Type B pancreatic cell (in vitro differentiated cells): Measurements from ENCODE around the gene COMTD1. TPM values are rescaled to one million over a fixed set of nuclear protein-coding genes. Genes with fewer than 3 reads are reported as not detected.

ENCODE experiments used
- DNase-seq: peaks from one replicate; pipeline ENCODE4 v3.0.0; 2021; ENCODE audit warnings: mixed read lengths; ENCODE audit not compliant: unreplicated experiment; ENCODE audit errors: extremely low spot score
- H3K27ac Mint-ChIP-seq: 2 replicates; pipeline ENCODE4 v1.8.0; 2021; ENCODE audit warnings: mild to moderate bottlenecking, mixed read lengths
- H3K27me3 Mint-ChIP-seq: 2 replicates; pipeline ENCODE4 v1.8.0; 2021; ENCODE audit warnings: mixed read lengths
- H3K36me3 Mint-ChIP-seq: 2 replicates; pipeline ENCODE4 v1.8.0; 2021; ENCODE audit warnings: mixed read lengths
- H3K4me1 Mint-ChIP-seq: one replicate; pipeline ENCODE4 v1.8.0; 2021; ENCODE audit warnings: mixed read lengths; ENCODE audit not compliant: unreplicated experiment
- H3K4me3 Mint-ChIP-seq: 2 replicates; pipeline ENCODE4 v1.8.0; 2021; ENCODE audit warnings: mild to moderate bottlenecking, mixed read lengths
- H3K9me3 Mint-ChIP-seq: 2 replicates; pipeline ENCODE4 v1.8.0; 2021; ENCODE audit warnings: mixed read lengths
- long read RNA-seq: library from polyadenylated mRNA; unstranded; transcript quantifications from one replicate; pipeline ENCODE4 v2.0.0, GENCODE V29; 2020
- total RNA-seq: library from RNA; stranded (reverse); gene quantifications from 2 replicates; pipeline ENCODE4 v1.2.1, GENCODE V29; 2021; ENCODE audit warnings: low replicate concordance
- TF ChIP-seq, protein P1 (sequence below): fragments of 200-600 bp; sonication (generic); conservative IDR thresholded peaks from 2 replicates; pipeline ENCODE4 v1.5.0; 2021; ENCODE audit warnings: antibody characterized with exemption, mild to moderate bottlenecking

The COMTD1 gene
- 40.4 and 62.6 TPM in 2 replicates for total RNA-seq
- long read RNA-seq, partial matches to known transcripts = 1 of 2 reads
- long read RNA-seq, other reads (novel, unspliced or antisense) = 1 of 2 reads

DNA sequence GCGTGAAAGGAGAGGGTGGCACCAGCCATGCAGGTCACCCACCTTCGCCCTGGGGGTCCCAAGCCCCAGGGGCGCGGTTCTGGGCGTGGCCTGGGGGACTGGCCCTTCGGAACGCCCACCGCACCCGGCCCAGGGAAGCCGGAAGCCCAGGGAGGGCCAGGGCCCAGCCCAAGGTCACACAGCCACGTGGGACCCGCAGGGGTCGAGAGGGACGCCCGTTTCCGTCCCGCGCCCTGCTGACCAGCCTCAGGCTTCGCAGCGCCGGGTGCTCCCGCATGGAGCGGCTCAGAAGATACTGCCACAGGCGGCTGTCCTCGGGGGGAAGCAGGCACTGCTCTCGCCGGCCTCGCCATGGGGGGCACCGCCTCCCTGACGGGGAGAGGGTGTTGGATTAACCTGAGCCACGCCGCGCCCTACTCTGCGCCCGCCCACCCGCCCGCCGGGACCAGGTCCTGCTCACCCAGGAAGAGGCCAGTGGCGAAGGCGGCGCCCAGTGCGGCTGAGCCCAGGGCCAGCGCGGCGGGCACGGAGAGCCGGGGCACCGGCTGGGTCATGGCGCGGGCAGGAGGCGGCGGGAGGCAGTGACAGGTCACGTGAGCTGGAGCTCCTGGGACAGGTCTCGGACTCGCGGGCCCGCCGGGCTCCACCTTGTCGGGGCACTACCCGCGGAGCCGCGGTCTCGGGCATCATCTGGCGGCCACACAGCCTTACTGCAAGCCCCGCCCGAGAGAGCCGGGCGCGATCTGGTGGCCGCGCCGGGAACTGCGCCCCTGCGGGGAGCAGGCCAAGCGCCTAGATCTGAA lies at the start of gene COMTD1:
TSS of gene COMTD1 (minus strand) at position 583 of the 803 bp plus-strand sequence. CDS start at position 554, 29 bp downstream.
- Mint-ChIP-seq H3K9me3 (no peaks in the 10 kb centered on the region), H3K27ac (peak within 1 kb of the TSS; percentile 77)
- DNase-seq = peak; percentile 98

DNA sequence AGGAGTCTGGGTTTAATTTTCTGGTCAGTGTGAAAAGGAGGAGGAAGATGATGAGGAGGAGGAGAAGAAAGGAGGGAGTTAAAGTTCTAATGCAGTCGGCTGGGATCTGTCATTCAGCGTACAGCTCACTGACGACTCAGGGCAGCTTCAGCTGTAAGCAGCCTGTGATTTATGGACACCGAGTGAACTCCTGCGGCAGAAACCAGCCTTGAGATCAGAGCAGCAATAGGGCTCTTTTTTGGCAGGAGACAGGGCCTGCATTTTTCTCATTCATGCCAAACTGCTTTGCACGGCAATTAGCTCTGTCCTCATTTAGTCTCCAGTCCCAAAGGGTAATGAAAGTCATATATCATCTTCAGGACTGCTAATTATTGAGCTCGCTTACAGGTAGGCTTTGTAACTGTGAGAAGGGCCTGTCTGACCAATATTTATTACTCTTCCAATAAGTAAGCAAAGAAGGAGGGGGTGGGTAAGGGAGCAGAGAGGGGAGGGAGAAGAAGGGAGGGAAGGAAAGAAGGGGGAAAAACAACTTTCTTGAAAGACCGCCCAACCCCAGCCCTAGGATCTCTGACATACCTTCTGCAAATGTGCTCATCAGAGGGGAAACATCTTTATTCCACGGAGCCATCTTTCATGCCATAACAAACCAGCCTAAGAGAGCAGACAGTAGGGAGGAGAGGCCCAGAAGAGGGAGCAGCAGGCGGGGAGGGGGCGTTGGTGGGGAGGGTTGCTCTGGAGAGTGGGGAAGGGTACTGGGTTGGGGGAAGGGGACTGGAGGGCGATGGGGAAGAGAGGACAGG lies 48.1 kb upstream of the COMTD1 start:
- TF ChIP-seq, protein P1, sequence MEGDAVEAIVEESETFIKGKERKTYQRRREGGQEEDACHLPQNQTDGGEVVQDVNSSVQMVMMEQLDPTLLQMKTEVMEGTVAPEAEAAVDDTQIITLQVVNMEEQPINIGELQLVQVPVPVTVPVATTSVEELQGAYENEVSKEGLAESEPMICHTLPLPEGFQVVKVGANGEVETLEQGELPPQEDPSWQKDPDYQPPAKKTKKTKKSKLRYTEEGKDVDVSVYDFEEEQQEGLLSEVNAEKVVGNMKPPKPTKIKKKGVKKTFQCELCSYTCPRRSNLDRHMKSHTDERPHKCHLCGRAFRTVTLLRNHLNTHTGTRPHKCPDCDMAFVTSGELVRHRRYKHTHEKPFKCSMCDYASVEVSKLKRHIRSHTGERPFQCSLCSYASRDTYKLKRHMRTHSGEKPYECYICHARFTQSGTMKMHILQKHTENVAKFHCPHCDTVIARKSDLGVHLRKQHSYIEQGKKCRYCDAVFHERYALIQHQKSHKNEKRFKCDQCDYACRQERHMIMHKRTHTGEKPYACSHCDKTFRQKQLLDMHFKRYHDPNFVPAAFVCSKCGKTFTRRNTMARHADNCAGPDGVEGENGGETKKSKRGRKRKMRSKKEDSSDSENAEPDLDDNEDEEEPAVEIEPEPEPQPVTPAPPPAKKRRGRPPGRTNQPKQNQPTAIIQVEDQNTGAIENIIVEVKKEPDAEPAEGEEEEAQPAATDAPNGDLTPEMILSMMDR = no peak
- peaks cover 21% of the 10 kb centered on the region for H3K9me3 Mint-ChIP-seq
- peak overlapping the region; percentile 98 for H3K27ac Mint-ChIP-seq
- H3K4me1 Mint-ChIP-seq = peaks cover 63% of the 10 kb centered on the region
- peaks cover 16% of the 10 kb centered on the region for H3K27me3 Mint-ChIP-seq
- peaks cover 4% of the 10 kb centered on the region for H3K36me3 Mint-ChIP-seq
- peak; percentile 78 for DNase-seq
- H3K4me3 Mint-ChIP-seq = peak overlapping the region; percentile 80

More for the DNA sequence above, at the start of gene COMTD1:
- H3K27me3 Mint-ChIP-seq = no peaks in the 10 kb centered on the region
- H3K4me1 Mint-ChIP-seq = peaks cover 18% of the 10 kb centered on the region
- TF ChIP-seq, protein P1 = peak; percentile 100
- peak within 1 kb of the TSS; percentile 78 for H3K4me3 Mint-ChIP-seq
- H3K36me3 Mint-ChIP-seq = peaks cover 21% of the 10 kb centered on the region

DNA sequence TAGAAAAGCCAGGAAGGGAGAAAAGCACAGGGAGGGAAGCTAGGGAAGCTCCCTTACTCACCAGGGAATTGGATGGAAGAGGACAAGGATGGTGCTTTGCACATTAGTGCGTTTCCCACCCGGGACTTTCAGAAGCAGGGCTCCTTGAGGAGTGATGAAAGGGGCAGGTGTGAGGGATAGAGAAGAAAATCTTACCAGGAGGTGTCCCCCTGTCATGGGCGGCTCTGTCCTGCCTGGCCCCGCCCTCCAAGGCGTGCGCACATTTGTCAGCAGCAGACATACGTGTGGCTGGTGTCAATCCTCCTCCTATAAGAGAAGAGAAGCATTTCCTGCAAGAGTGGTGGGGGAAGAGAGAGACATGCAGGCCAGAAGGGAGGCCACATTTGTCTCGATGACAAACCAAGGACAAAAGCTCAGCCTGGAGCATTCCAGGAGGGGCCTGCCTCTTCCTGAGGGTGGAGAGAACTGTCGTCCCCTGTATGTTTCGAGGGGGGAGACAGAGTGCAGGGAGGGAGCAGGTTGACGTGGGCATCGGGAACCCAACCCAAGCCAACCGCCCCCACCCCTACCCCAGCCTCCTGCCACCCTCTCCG lies 47.4 kb upstream of the COMTD1 start:
- peak overlapping the region; percentile 98 for H3K27ac Mint-ChIP-seq
- TF ChIP-seq, protein P1 = no peak
- H3K4me1 Mint-ChIP-seq = peaks cover 63% of the 10 kb centered on the region
- peaks cover 4% of the 10 kb centered on the region for H3K36me3 Mint-ChIP-seq
- DNase-seq = peak; percentile 69
- H3K9me3 Mint-ChIP-seq = peaks cover 21% of the 10 kb centered on the region
- H3K27me3 Mint-ChIP-seq = peaks cover 18% of the 10 kb centered on the region
- H3K4me3 Mint-ChIP-seq = peak overlapping the region; percentile 80

DNA sequence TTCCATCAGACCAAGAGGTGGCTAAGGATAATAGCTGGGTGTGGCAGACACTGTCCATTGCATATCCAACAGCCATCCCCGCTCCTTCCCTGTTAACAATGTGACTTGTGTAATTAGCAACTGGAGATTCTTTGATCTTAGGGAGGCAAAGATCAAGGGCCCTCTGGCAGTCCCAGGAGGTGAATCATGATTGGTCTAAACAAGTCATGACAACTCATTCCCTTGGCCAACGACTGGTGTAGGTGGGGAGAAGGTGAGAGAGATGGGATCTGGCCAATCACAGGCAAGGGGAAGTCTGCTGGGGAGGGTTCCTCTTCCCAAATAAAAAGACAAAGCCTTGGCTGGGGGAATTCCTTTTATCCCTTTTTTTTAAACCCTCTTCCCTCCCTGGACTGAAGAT lies 46.2 kb upstream of the COMTD1 start:
- Mint-ChIP-seq H3K27ac (peak overlapping the region; percentile 30), H3K36me3 (peaks cover 4% of the 10 kb centered on the region), H3K4me1 (peaks cover 56% of the 10 kb centered on the region), H3K9me3 (peaks cover 15% of the 10 kb centered on the region), H3K4me3 (no peak overlapping the region), H3K27me3 (peaks cover 12% of the 10 kb centered on the region)
- DNase-seq = peak; percentile 36
- TF ChIP-seq, protein P1 = no peak

DNA sequence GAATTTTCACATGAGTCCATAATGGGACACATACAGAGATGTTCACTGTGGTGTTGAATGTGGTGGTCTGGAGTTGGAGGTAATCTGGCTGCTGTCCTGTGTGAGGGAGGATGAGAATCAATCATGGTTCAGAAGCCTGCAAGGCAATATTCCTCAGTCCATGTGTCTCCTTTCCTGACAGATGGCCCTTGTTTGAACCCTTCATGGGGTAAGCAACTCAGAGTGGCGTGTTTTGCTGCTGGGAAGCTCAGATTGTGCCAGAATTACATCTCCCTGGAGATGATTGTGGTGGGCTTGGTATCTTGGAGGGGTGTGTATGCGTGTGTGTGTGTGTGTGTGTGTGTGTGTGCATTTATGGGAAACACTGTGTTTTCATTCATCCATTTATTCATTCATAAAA lies 44.5 kb upstream of the COMTD1 start:
- Mint-ChIP-seq H3K4me3 (no peak overlapping the region), H3K9me3 (peaks cover 15% of the 10 kb centered on the region), H3K27me3 (peaks cover 11% of the 10 kb centered on the region), H3K36me3 (peaks cover 4% of the 10 kb centered on the region), H3K27ac (no peak overlapping the region), H3K4me1 (peaks cover 43% of the 10 kb centered on the region)
- DNase-seq = no peak
- TF ChIP-seq, protein P1 = no peak
